Measurements from ENCODE around the gene GAB2.

Gene GAB2

GRCh38 chr11:78400116-78400515, 17.5 kb downstream of the GAB2 start:
- no peak for DNase-seq (ENCODE audit: low spot score)

DNA sequence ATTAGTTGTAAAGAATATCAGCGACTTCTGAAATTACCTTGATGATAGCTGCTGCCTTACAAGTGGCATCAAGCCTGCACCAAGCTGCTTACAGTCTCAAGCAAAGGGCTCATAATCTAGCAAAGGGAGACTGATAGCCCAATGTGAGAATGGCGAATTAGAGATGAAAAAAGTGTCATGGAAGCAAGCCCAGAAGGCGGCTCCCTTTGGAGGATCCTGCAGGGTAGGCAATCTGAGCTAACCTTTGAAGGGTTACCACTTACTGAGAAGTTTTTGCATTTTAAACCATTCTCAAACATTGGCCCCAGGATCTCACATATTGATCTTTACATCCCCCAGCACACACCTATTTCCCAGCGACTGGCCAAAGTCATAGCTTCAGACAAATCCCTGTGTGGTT, 18.5 kb downstream of the GAB2 start:
- no peak for DNase-seq (ENCODE audit: low spot score)

DNA sequence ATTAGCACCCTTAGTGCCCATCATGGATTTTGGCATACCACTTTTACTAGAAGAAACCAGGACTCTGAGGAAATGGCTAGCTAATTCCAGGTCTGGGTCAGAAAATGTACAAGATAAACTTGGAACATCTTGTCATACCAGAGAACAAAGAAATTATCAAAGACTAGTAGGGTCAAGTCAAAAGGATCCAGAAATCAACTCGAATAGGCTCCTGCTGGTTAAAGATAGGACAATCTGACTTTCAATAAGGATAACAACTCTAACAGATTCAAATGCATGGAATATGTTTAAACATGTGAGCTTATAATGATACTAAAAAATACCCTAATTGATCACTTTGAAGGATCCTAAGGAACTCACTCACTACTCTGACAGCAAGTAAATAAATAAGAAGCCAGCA, 18.9 kb downstream of the GAB2 start:
- no peak for DNase-seq (ENCODE audit: low spot score)

DNA sequence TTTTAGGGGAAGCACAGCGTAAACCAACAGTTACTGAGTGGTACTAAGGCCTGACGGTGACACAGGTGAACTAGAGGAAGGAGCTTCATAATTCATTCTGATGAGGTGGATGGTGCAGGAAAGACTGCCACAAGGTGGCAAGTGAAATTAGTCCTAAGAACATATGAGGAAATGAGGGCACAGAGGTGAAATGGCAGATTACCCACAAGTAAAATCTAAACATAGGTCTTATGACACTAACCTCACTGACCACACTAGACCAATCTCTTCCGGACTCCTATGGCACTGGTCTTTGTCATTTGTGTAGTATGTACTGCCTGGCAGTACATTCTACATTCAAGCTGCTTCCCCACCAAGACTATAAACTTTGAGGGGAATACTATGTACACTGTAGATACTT, 20.2 kb downstream of the GAB2 start:
- DNase-seq (ENCODE audit: low spot score) = no peak

DNA sequence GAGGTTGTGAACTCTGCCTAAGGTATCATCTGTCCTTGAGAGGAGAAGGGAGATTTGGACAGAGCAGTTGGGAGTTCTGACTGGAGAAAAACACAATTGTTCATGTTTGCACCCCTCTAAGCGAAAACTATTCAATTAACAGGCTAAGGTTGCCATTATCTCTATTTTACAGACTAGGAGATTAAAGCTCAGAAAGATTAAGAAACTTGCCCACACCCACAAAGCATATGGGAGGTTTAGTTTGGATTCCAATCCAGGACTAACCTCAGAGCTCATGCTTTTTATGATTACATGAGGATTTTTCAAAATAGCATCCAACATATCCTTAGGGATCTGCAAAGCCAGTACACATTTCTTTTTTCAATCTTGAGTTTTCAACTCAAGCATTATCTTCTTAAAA, 22.0 kb downstream of the GAB2 start:
- DNase-seq (ENCODE audit: low spot score) = no peak

DNA sequence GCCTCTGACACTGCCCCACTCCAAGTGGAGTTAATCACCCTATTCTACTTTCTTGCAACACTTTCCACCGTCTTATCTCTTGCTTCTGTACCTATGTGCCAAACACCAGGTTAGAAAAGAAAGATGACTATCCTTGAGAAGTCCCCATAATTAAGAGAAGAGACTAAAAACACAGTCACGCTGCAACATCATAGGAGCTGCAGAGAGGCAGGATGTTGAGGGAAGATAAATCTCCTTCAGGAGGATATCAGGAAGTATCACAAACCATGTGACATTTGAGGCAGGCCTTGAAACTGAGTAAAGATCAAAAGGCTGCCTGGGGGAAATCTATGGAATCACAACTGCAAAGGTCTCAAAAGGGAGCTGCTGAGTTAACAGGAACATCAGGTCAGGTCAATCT, 24.8 kb downstream of the GAB2 start:
- no peak for DNase-seq (ENCODE audit: low spot score)

- DNase-seq (ENCODE audit: low spot score) = no peak
Measured at GRCh38 chr11:78391424-78391823, 26.2 kb downstream of the GAB2 start.

DNA sequence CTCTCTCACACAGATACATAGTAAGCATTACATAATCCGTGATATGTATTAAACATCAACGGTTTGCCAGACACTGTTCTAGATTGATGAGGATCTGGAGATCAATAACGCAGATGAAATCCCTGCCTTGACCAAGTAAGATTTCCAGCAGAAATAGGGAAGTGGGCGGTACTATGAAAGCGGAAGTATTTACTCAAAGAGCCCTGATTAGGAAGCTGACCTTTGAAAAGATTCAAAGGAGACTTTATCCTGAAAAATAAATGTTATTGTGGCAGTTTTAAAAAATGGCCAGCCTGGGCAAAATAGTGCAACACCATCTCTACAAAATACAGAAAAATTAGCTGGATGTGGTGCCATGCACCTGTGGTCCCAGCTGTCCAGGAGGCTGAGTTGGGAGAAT, 26.8 kb downstream of the GAB2 start:
- DNase-seq (ENCODE audit: low spot score) = no peak

GRCh38 chr11:78386215-78386941, 31.2 kb downstream of the GAB2 start:
- DNase-seq (ENCODE audit: low spot score) = no peak

- no peak for DNase-seq (ENCODE audit: low spot score)
Measured at GRCh38 chr11:78385205-78385604, 32.4 kb downstream of the GAB2 start.

GRCh38 chr11:78384231-78384630, 33.4 kb downstream of the GAB2 start:
- no peak for DNase-seq (ENCODE audit: low spot score)

GRCh38 chr11:78381865-78382264, 35.8 kb downstream of the GAB2 start:
- DNase-seq (ENCODE audit: low spot score) = no peak

- no peak for DNase-seq (ENCODE audit: low spot score)
Measured at GRCh38 chr11:78380615-78381051, 37.0 kb downstream of the GAB2 start.

GRCh38 chr11:78379039-78379670, 38.5 kb downstream of the GAB2 start:
- no peak for DNase-seq (ENCODE audit: low spot score)

DNA sequence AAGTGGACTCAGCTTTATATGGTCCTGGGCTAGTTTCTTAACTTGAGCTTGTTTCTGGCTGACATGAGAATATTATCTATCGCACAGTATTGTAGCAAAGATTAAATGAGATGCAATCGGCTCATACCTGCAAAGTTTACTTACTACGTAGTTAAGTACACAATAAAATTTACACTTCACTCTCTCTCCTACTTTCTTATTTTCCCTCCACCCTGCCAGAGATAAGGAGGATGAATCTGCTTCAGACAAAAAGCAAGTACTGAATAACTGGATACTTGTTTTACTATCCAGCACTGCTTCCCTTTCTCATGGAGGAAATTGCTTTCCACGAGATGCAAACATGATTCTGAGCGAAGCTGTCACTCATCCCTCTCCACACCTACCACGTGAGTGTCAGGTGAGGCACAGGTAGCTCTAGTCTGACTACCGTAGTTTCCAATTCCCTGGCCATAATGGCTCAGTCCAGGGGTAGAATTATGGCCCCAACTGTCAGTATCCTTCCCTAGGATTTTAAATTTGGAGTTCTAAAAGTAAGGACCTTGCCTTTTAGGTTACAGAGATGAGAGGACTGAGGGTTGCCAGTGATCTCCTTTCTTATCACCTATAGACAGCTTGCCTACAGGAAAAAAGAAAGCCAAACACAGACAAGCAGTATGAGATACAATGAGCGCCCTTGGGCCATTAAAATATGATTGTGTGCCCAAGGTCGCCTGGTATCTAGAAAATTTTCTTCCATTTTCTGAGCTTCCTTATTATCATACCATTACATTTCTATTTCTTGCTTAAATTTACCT, 39.8 kb downstream of the GAB2 start:
- DNase-seq (ENCODE audit: low spot score) = no peak

- DNase-seq (ENCODE audit: low spot score) = no peak
Measured at GRCh38 chr11:78376858-78377257, 40.8 kb downstream of the GAB2 start.

GRCh38 chr11:78374917-78375316, 42.7 kb downstream of the GAB2 start:
- DNase-seq (ENCODE audit: low spot score) = no peak

DNA sequence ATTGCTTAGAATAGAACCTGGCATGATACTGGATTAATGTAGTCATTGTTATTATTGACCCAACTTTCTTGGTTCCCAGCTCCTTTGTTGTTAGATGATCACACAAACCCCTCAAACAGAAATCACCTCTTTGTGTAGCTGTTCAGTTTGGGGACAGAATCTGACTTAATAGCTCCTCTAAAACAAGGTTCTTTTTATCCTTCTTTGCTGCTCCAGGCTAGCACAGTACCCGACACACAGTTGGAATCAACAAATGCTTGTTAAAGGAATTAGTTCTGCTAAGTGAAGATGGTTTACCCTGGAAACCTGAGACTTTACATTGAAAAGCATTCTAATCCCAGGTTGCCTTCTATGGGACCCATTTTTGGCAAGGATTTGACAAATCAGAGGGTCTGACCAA, 43.9 kb downstream of the GAB2 start:
- no peak for DNase-seq (ENCODE audit: low spot score)

GRCh38 chr11:78372114-78372768, 45.4 kb downstream of the GAB2 start:
- DNase-seq (ENCODE audit: low spot score) = no peak

DNA sequence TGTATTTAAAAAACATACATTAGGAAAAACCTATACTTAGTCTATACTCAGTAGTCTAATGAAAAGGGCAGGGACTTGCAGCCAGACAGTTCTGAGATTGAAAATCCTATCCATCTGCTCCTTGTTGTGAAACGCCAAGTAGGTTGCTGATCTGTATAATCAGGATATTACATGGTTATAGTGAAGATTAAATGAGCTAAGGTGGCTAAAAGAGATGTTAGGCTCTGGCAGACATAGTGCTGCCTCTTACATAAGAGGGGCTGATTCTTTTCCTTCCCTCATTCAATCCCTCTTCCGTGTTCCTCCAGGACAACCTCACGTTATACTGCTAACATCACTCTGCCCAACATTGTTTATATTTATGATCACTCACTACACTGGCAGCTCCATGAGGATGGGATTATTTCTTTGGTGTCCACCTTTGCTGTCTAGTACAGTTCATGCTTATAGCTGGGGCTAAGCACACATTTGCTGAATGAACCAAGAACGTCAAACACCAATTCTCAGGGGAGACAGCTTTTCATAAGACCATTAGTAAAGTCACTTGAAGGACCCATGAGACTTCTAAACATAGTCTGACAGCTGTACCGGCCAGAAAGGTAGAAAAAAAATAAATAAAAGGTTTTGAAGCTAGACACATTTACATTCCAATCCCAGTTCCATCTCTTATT, 46.3 kb downstream of the GAB2 start:
- DNase-seq (ENCODE audit: low spot score) = no peak

DNA sequence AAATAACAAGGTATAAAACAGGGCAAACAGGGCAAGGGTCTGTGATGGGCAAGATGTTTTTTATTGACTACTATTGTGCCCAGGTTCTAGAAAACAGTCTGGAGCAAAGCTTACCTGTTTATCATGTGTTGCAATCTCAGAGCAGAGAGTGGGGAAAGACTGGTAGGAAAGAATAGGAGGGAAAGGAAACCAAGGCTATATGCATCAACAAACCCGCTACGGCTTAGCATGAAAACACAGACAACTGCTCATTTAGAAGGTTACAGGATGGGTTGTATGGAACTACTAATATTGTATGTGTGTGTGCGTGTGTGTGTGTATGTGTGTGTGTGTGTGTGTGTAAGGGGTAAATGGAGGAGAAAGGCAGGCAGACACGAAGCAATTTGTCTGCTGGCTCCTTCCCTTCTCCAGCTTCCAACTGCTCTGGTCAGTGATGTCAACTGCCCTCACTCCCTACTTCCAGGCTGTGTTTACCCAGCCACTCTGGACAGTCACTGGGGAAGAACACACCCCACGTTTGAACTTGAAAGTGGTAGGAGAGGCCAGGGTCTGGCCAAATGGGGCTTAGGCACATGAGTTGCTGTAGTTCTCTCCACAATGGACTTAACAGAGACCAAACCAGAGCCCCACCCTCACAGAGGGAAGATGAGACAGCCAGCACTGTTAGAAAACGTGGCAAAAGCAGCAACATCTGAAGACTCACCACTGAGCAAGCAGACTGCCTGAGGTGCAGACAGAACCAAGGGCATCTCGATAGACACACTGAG, 47.0 kb downstream of the GAB2 start:
- no peak for DNase-seq (ENCODE audit: low spot score)

Measured in SW480 (cell line).